ENCODE results near the gene EWSR1. TPM values are rescaled to one million over a fixed set of nuclear protein-coding genes. Genes with fewer than 3 reads are reported as not detected.

EWSR1 gene
- total and polyA plus RNA-seq, 2 donors (not counting 3 experiments of a cell fraction or from before 2014, with no cell fraction given) = 305 to 588 TPM

GRCh38 chr22:29265305-29265704 lies 2.8 kb upstream of the EWSR1 start:
- ChIA-PET CTCF (no interaction called here), POLR2A (no interaction called here)
- Histone ChIP-seq H3K9ac (replicated peaks; ENCODE audit: extremely low read depth, insufficient read depth, low read length) (no peak overlapping the region), H3K27me3 (ENCODE audit: control insufficient read depth in 2 of 2, insufficient read depth in 2 of 2, low read length in 2 of 2) (no peaks in the 10 kb centered on the region), H3K9me3 (replicated peaks; ENCODE audit: control insufficient read depth, insufficient read depth, low read length) (no peaks in the 10 kb centered on the region), H3K27ac (ENCODE audit: insufficient read depth, low read depth, low read length) (no peak overlapping the region), H3K4me1 (ENCODE audit: control insufficient read depth, extremely low read depth, insufficient read depth, low read length) (peaks cover 25% of the 10 kb centered on the region), H2AFZ (ENCODE audit: low read depth, low read length) (no peak overlapping the region), H3K79me2 (ENCODE audit: control insufficient read depth, insufficient read depth, low read length) (peaks cover 40% of the 10 kb centered on the region), H3K36me3 (ENCODE audit: control insufficient read depth in 2 of 2, extremely low read depth in 1 of 2, insufficient read depth in 2 of 2, low read length in 2 of 2) (peaks cover 4 to 12% of the 10 kb centered on the region in 2 experiments), H3K4me3 (replicated peaks in 1 of 3; ENCODE audit: insufficient read depth in 1 of 3, low read depth in 1 of 3, low read length in 3 of 3) (no peak overlapping the region), H3K4me2 (ENCODE audit: insufficient read depth, low read length) (no peak overlapping the region), H4K20me1 (replicated peaks; ENCODE audit: control insufficient read depth, extremely low read depth, insufficient read depth, low read length) (no peaks in the 10 kb centered on the region), H3K9me1 (replicated peaks; ENCODE audit: control insufficient read depth, extremely low read depth, insufficient read depth, low read length) (no peaks in the 10 kb centered on the region)
- dilution Hi-C loops (cut with MboI; ENCODE audit: extremely low pct_ligation_motif_present, low sequenced_read_pairs) (no loop called here), intact Hi-C loops (cut with micrococcal nuclease) (loop anchor here (5.0 kb wide), 1 partner anchor 42 kb away; the partner anchor contains the start of gene GAS2L1)
- TF ChIP-seq MAX (IDR thresholded peaks at IDR 0.05; ENCODE audit: insufficient read depth, insufficient read length) (no peak), MYC (IDR thresholded peaks at IDR 0.05; ENCODE audit: low read depth, low read length) (no peak), JUN (IDR thresholded peaks at IDR 0.05; ENCODE audit: borderline replicate concordance, insufficient read depth, insufficient read length, low read depth) (no peak), EZH2 (IDR thresholded peaks at IDR 0.05; ENCODE audit: borderline replicate concordance, low read depth, low read length, severe bottlenecking) (no peak), FOS (IDR thresholded peaks at IDR 0.05; ENCODE audit: borderline replicate concordance, insufficient read depth, low read length) (no peak), POLR2AphosphoS5 (IDR thresholded peaks at IDR 0.05; ENCODE audit: insufficient read depth, low read depth, low read length) (no peak), GATA2 (IDR thresholded peaks at IDR 0.05; ENCODE audit: insufficient read depth, insufficient read length, low read depth, low read length) (no peak)
- TF ChIP-seq, protein P1, sequence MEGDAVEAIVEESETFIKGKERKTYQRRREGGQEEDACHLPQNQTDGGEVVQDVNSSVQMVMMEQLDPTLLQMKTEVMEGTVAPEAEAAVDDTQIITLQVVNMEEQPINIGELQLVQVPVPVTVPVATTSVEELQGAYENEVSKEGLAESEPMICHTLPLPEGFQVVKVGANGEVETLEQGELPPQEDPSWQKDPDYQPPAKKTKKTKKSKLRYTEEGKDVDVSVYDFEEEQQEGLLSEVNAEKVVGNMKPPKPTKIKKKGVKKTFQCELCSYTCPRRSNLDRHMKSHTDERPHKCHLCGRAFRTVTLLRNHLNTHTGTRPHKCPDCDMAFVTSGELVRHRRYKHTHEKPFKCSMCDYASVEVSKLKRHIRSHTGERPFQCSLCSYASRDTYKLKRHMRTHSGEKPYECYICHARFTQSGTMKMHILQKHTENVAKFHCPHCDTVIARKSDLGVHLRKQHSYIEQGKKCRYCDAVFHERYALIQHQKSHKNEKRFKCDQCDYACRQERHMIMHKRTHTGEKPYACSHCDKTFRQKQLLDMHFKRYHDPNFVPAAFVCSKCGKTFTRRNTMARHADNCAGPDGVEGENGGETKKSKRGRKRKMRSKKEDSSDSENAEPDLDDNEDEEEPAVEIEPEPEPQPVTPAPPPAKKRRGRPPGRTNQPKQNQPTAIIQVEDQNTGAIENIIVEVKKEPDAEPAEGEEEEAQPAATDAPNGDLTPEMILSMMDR (IDR thresholded peaks at IDR 0.05; ENCODE audit: extremely low read depth in 1 of 2, insufficient read depth in 1 of 2, low read depth in 1 of 2, low read length in 2 of 2) = no peak
- DNase-seq (ENCODE audit: low read depth, low spot score) (no peak), FAIRE-seq (no peak)
- BruUV-seq (replicated peaks) = no TSS peak

All from endothelial cell of umbilical vein (primary cell).